SK-N-SH (cell line): Measurements from ENCODE around the gene CALCOCO2.

Experiments used
- CTCF ChIP-seq: fragments of 200-600 bp; sonication (generic); IDR thresholded peaks from 2 replicates; pipeline ENCODE4 v1.6.1; 2017; ENCODE audit warnings: antibody characterized with exemption, mild to moderate bottlenecking, moderate library complexity
- GABPA ChIP-seq: IDR thresholded peaks from 2 replicates; pipeline ENCODE4 v1.4.0; 2012; ENCODE audit warnings: low read depth, mild to moderate bottlenecking
- GATA2 ChIP-seq: sonication (generic); formaldehyde crosslinking; IDR thresholded peaks from 2 replicates; pipeline ENCODE4 v1.5.0; 2020; ENCODE audit warnings: mild to moderate bottlenecking, missing genetic modification reagents
- SIN3A ChIP-seq: IDR thresholded peaks from 2 replicates; pipeline ENCODE4 v1.6.1; 2012; ENCODE audit warnings: low read depth, mild to moderate bottlenecking, low read length, moderate library complexity, borderline replicate concordance

- TF ChIP-seq CTCF (no peak), GABPA (no peak), SIN3A (no peak), GATA2 (CRISPR knock-in tag) (no peak)
Measured at GRCh38 chr17:48871035-48871550, 40.3 kb downstream of the CALCOCO2 start.
